Activated B cell treated with CpG ODN at 0.5 μM for 24 hours (primary cell): ENCODE measurements around the gene MAGEA11. TPM values are rescaled to one million over a fixed set of nuclear protein-coding genes. Genes with fewer than 3 reads are reported as not detected.

ENCODE experiments used
- ATAC-seq: fragments of 200-7000 bp; cut with Tn5 transposase; one replicate; pipeline ENCODE4 v1.10.0; 2021; ENCODE audit warnings: low read depth, mild to moderate bottlenecking, moderate library complexity
- CTCF ChIA-PET: fragments of 350-600 bp; sonication (Branson Sonifier 250); formaldehyde crosslinking; loops from one replicate; lab custom pipeline; 2021; ENCODE audit warnings: antibody characterized with exemption; lab: Charles Lee
- POLR2A ChIA-PET: fragments of 350-600 bp; sonication (Branson Sonifier 250); formaldehyde crosslinking; loops from one replicate; lab custom pipeline; 2021; ENCODE audit warnings: antibody characterized with exemption; lab: Charles Lee
- DNase-seq: peaks from one replicate; pipeline ENCODE4 v3.0.0; 2022
- H3K27ac Mint-ChIP-seq: one replicate; pipeline ENCODE4 v1.8.0; 2020; ENCODE audit warnings: mixed read lengths
- H3K27me3 Mint-ChIP-seq: one replicate; pipeline ENCODE4 v1.8.0; 2021; ENCODE audit warnings: mixed read lengths
- H3K36me3 Mint-ChIP-seq: one replicate; pipeline ENCODE4 v1.8.0; 2021; ENCODE audit warnings: low read depth, mixed read lengths
- H3K4me1 Mint-ChIP-seq: one replicate; pipeline ENCODE4 v1.8.0; 2021; ENCODE audit warnings: mixed read lengths
- H3K4me3 Mint-ChIP-seq: one replicate; pipeline ENCODE4 v1.8.0; 2020; ENCODE audit warnings: mild to moderate bottlenecking, mixed read lengths
- H3K9me3 Mint-ChIP-seq: one replicate; pipeline ENCODE4 v1.8.0; 2020; ENCODE audit warnings: mixed read lengths
- intact Hi-C: fragments of 100-400 bp; cut with micrococcal nuclease; formaldehyde crosslinking; loops from one replicate; pipeline ENCODE4 v1.15.1; 2024
- total RNA-seq: library from RNA; stranded (reverse); gene quantifications from 2 replicates; pipeline ENCODE4 v1.2.3, GENCODE V29; 2022
- TF ChIP-seq, protein P1 (sequence below): fragments of 200-600 bp; IDR thresholded peaks from one replicate; pipeline ENCODE4 v1.8.0; 2022; ENCODE audit warnings: antibody characterized with exemption, mild to moderate bottlenecking

Gene MAGEA11
- total RNA-seq, 1 donor from 2014 or later = not detected

DNA sequence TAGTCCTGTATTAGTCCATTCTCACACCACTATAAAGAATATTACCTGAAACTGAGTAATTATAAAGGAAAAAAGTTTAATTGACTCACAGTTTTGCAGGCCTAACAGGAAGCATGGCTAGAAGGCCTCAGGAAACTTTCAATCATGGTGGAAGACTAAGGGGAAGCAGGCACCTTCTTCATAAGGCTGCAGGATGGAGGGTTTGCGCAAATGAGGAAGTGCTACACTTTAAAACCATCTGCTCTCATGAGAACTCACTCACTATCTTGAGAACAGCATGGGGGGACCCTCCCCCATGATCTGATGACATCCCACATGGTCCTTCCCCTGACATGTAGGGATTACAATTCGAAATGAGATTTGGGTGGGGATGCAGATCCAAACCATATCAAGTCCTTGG is 12.1 kb upstream of the MAGEA11 start:
- intact Hi-C loops = no loop called here
- no peak overlapping the region for H3K27ac Mint-ChIP-seq
- POLR2A ChIA-PET = no interaction called here
- peaks cover 4% of the 10 kb centered on the region for H3K4me1 Mint-ChIP-seq
- TF ChIP-seq, protein P1, sequence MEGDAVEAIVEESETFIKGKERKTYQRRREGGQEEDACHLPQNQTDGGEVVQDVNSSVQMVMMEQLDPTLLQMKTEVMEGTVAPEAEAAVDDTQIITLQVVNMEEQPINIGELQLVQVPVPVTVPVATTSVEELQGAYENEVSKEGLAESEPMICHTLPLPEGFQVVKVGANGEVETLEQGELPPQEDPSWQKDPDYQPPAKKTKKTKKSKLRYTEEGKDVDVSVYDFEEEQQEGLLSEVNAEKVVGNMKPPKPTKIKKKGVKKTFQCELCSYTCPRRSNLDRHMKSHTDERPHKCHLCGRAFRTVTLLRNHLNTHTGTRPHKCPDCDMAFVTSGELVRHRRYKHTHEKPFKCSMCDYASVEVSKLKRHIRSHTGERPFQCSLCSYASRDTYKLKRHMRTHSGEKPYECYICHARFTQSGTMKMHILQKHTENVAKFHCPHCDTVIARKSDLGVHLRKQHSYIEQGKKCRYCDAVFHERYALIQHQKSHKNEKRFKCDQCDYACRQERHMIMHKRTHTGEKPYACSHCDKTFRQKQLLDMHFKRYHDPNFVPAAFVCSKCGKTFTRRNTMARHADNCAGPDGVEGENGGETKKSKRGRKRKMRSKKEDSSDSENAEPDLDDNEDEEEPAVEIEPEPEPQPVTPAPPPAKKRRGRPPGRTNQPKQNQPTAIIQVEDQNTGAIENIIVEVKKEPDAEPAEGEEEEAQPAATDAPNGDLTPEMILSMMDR = no peak
- no peaks in the 10 kb centered on the region for H3K36me3 Mint-ChIP-seq
- H3K9me3 Mint-ChIP-seq = peaks cover 3% of the 10 kb centered on the region
- ATAC-seq (no peak), DNase-seq (no peak)
- no peaks in the 10 kb centered on the region for H3K27me3 Mint-ChIP-seq
- H3K4me3 Mint-ChIP-seq = no peak overlapping the region
- CTCF ChIA-PET = no interaction called here

GRCh38 chrX:149704664-149705063 is 7.2 kb upstream of the MAGEA11 start:
- intact Hi-C loops = no loop called here
- ChIA-PET POLR2A (no interaction called here), CTCF (no interaction called here)
- Mint-ChIP-seq H3K4me3 (no peak overlapping the region), H3K27me3 (peaks cover 3% of the 10 kb centered on the region), H3K27ac (no peak overlapping the region), H3K9me3 (peaks cover 3% of the 10 kb centered on the region), H3K36me3 (no peaks in the 10 kb centered on the region), H3K4me1 (peaks cover 4% of the 10 kb centered on the region)
- DNase-seq (no peak), ATAC-seq (no peak)
- TF ChIP-seq, protein P1 = no peak

GRCh38 chrX:149707147-149707901 is 4.5 kb upstream of the MAGEA11 start:
- Mint-ChIP-seq H3K9me3 (no peaks in the 10 kb centered on the region), H3K27ac (no peak overlapping the region), H3K27me3 (peaks cover 3% of the 10 kb centered on the region), H3K4me1 (no peaks in the 10 kb centered on the region), H3K4me3 (no peak overlapping the region), H3K36me3 (no peaks in the 10 kb centered on the region)
- TF ChIP-seq, protein P1 = no peak
- POLR2A ChIA-PET = no interaction called here
- intact Hi-C loops = no loop called here
- DNase-seq = no peak
- no peak for ATAC-seq
- CTCF ChIA-PET = no interaction called here

GRCh38 chrX:149712831-149713230 is 971 bp downstream of the MAGEA11 start:
- ChIA-PET CTCF (no interaction called here), POLR2A (no interaction called here)

GRCh38 chrX:149713279-149714050 is 1.6 kb downstream of the MAGEA11 start:
- Mint-ChIP-seq H3K27me3 (no peaks in the 10 kb centered on the region), H3K27ac (no peak overlapping the region), H3K4me3 (no peak overlapping the region), H3K36me3 (no peaks in the 10 kb centered on the region), H3K9me3 (no peaks in the 10 kb centered on the region), H3K4me1 (peaks cover 18% of the 10 kb centered on the region)
- CTCF ChIA-PET = no interaction called here
- DNase-seq = no peak
- POLR2A ChIA-PET = no interaction called here
- TF ChIP-seq, protein P1 = no peak
- intact Hi-C loops = no loop called here
- ATAC-seq = no peak

More at GRCh38 chrX:149712831-149713230, 971 bp downstream of the MAGEA11 start:
- intact Hi-C loops = no loop called here
- Mint-ChIP-seq H3K27ac (no peak overlapping the region), H3K27me3 (no peaks in the 10 kb centered on the region), H3K9me3 (no peaks in the 10 kb centered on the region), H3K4me1 (peaks cover 18% of the 10 kb centered on the region), H3K36me3 (no peaks in the 10 kb centered on the region), H3K4me3 (no peak overlapping the region)
- ATAC-seq = no peak
- no peak for DNase-seq
- TF ChIP-seq, protein P1 = no peak
